Gastroesophageal sphincter (tissue), 4 donors: ENCODE data around the gene HDAC4. TPM values are rescaled to one million over a fixed set of nuclear protein-coding genes. Genes with fewer than 3 reads are reported as not detected.

Experiments
- ATAC-seq: fragments of 150-250 bp; one replicate; pipeline ENCODE4 v1.9.1; 2016; ENCODE audit warnings: mild to moderate bottlenecking, moderate library complexity
- H3K27ac ChIP-seq, 4 donors: fragments of 200-600 bp; sonication (generic) in 3 of 4; 1 replicate in 3 of 4; 2 replicates in 1 of 4; pipeline ENCODE4 v1.5.1; 2016 to 2019
- H3K27me3 ChIP-seq: fragments of 200-600 bp; sonication (generic); one replicate; pipeline ENCODE4 v1.5.1; 2019
- H3K36me3 ChIP-seq, 2 donors: fragments of 200-600 bp; sonication (generic); one replicate each; pipeline ENCODE4 v1.5.1; 2019; ENCODE audit warnings: control low read depth in 1 of 2
- H3K4me1 ChIP-seq, 3 donors: fragments of 200-600 bp; sonication (generic); 1 replicate in 2 of 3; 2 replicates in 1 of 3; pipeline ENCODE4 v1.5.1; 2016 to 2019; ENCODE audit warnings: control low read depth in 2 of 3
- H3K4me3 ChIP-seq, 2 donors: fragments of 200-600 bp; sonication (generic); one replicate each; pipeline ENCODE4 v1.5.1; 2019; ENCODE audit warnings: mild to moderate bottlenecking in 1 of 2, moderate library complexity in 1 of 2
- H3K9me3 ChIP-seq, 3 donors: fragments of 200-600 bp; sonication (generic); one replicate each; pipeline ENCODE4 v1.5.1; 2017 to 2019; ENCODE audit warnings: control low read depth in 2 of 3
- CTCF ChIP-seq, 4 experiments: fragments of 200-600 bp in 2 of 4; fragments of 450-650 bp in 2 of 4; sonication (generic) in 1 of 4; IDR thresholded peaks; one replicate each; pipeline ENCODE4 v1.5.1; 2017 to 2019; ENCODE audit warnings: antibody characterized with exemption in 4 of 4, mild to moderate bottlenecking in 2 of 4, moderate library complexity in 2 of 4
- EP300 ChIP-seq: sonication (generic); formaldehyde crosslinking; IDR thresholded peaks from one replicate; pipeline ENCODE4 v1.6.1; 2017; ENCODE audit warnings: antibody characterized with exemption, mild to moderate bottlenecking
- POLR2A ChIP-seq, 2 donors: fragments of 450-650 bp; IDR thresholded peaks; one replicate each; pipeline ENCODE4 v1.6.1; 2017; ENCODE audit warnings: antibody characterized with exemption in 2 of 2, mild to moderate bottlenecking in 2 of 2, moderate library complexity in 1 of 2
- POLR2AphosphoS5 ChIP-seq: sonication (generic); formaldehyde crosslinking; IDR thresholded peaks from one replicate; pipeline ENCODE4 v1.6.1; 2017; ENCODE audit warnings: antibody characterized with exemption
- WGBS, 2 donors: methylation state at CpG; one replicate each; pipeline ENCODE4 v1.1.5; 2018; ENCODE audit warnings: low coverage in 1 of 2; 5-methylcytosine and 5-hydroxymethylcytosine counted together
- total RNA-seq, 4 donors: library from RNA; depleted of rRNA; stranded (reverse); fragments of >200 nt; gene quantifications; one replicate each; pipeline ENCODE4 v1.1.0, GENCODE V29; 2016

HDAC4 gene
- total RNA-seq, 4 donors from 2014 or later = 41.3 to 104 (median 85.8) TPM

DNA sequence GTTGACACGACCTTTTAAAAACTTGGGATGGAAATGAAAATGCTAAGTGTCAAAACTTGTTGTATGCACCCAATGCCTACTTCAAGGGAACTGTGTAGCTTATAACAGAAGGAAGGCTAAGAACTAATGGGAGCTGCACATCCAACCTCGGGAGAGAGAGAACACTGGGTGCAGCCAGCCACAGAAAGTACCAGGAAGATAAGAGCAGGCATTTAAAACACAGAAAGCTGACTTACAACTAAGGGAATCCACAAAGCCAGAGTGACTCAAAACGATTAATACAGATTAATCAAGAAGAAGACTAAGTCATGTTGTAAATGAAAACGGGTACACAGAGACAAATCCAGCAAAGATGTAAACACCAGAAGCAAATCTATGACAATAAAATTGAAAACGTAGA, 113.4 kb downstream of the HDAC4 start:
- no peak overlapping the region for H3K4me3 ChIP-seq
- H3K36me3 ChIP-seq = no peaks in the 10 kb centered on the region
- peak overlapping the region in 3 of 4 donors; percentile 49 to 83 (median 77) for H3K27ac ChIP-seq
- no peaks in the 10 kb centered on the region for H3K9me3 ChIP-seq
- 31 to 43% methylated on average over 3 to 5 of the region's 5 CpGs for WGBS, 2 donors
- peaks cover 0 to 100% (median 48%) of the 10 kb centered on the region in 3 donors for H3K4me1 ChIP-seq
- H3K27me3 ChIP-seq = no peaks in the 10 kb centered on the region
- no peak for ATAC-seq
- TF ChIP-seq POLR2A (IDR thresholded peaks at IDR 0.05) (no peak), CTCF (IDR thresholded peaks at IDR 0.05) (no peak), POLR2AphosphoS5 (no peak), EP300 (no peak)

DNA sequence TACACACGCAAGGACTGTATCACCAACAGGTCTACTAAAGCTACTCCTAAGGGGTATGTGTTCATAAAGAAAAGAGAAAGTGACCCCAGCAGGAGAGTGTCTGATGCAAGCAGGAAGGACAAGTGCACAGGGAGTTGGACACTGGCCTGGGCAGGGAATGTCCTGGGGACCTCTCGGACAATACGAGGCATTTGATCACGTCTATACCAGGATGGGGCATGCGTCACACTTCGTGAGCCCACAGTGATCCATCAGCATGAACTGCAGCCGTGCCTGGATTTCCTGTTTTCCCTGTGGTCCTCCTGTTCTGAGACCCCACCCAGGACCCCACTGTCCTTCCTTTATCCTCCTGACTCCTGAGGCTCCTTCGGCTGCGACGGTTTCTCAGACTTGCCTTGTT, 113.9 kb downstream of the HDAC4 start:
- Histone ChIP-seq H3K9me3 (no peaks in the 10 kb centered on the region), H3K4me3 (no peak overlapping the region), H3K27me3 (no peaks in the 10 kb centered on the region), H3K27ac (peak overlapping the region in 3 of 4 donors; percentile 49 to 83 (median 77)), H3K4me1 (peaks cover 0 to 95% (median 48%) of the 10 kb centered on the region in 3 donors), H3K36me3 (no peaks in the 10 kb centered on the region)
- 82 to 94% methylated on average over 9 to 10 of the region's 10 CpGs for WGBS, 2 donors
- no peak for ATAC-seq
- TF ChIP-seq EP300 (no peak), POLR2A (IDR thresholded peaks at IDR 0.05) (no peak), POLR2AphosphoS5 (no peak), CTCF (IDR thresholded peaks at IDR 0.05) (no peak)

DNA sequence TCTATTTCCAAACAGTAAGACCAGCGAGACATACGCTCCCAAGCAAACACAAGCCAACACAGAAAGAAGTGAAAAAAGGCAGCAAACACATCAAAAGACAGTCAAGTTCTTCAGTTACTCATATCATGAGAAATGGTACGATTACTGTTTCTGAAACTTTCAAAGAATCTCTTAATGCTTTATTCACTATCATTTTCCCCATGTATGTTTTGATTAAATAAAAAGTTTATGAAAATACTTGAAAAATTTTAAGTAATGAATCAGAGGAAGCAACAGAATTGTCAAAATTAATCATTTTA, 114.9 kb downstream of the HDAC4 start:
- no peak for ATAC-seq
- Histone ChIP-seq H3K4me3 (no peak overlapping the region), H3K36me3 (no peaks in the 10 kb centered on the region), H3K4me1 (peaks cover 0 to 85% (median 39%) of the 10 kb centered on the region in 3 donors), H3K27ac (peak overlapping the region in 2 of 4 donors; percentile 56 to 72), H3K9me3 (no peaks in the 10 kb centered on the region), H3K27me3 (no peaks in the 10 kb centered on the region)
- WGBS, 2 donors = 64 to 79% methylated on average over 3 of the region's 3 CpGs
- TF ChIP-seq POLR2AphosphoS5 = no peak

DNA sequence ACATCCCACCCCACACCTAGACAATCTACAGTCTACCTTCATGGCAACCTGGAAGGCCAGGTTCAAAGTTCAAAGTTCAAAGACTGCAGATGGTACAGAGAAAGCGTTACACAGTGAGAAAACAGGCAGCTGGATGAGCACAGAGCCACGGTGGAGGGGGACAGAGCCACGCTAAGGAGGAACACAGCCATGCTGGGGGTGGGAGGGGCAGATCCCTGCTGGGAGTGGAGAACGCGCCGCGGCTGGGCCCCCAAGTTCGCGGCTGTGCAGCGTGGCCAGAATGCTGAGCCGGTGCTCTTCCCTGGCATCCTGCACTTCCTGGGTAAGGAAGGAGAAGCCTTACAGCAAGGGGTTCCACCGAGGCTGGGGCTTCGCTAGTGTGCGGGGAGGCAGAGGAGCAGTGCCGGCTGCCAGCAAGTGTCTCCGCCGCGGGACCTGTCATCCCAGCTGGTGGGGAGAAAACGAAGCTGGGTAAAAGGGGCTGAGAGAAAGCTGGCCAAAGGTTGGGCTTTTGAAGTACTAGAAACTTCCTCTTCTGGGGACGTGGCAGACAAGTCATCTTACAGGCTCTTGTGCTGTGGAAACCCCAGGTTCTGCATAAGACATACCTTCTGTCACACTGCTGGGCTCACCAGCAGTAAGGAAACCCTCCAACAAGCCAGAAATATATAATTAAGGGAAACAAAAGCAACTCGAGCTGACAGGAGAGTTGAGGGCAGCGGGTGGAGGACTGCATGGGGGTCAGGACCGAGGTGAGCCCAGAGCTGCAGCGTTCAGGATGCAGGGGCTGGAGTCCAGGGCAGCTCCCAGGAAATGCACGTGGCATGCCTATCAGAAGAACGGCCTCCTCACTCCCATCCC, 115.5 kb downstream of the HDAC4 start:
- peak overlapping the region in 3 of 4 donors; percentile 53 to 72 (median 56) for H3K27ac ChIP-seq
- WGBS, 2 donors = 34 to 38% methylated on average over 4 to 18 of the region's 26 CpGs
- no peaks in the 10 kb centered on the region for H3K27me3 ChIP-seq
- TF ChIP-seq POLR2AphosphoS5 (no peak), POLR2A (IDR thresholded peaks at IDR 0.05) (no peak), EP300 (no peak), CTCF (IDR thresholded peaks at IDR 0.05) (no peak)
- ATAC-seq = peak; percentile 44
- peaks cover 0 to 84% (median 33%) of the 10 kb centered on the region in 3 donors for H3K4me1 ChIP-seq
- H3K4me3 ChIP-seq = peak overlapping the region in 1 of 2 donors; percentile 11
- no peaks in the 10 kb centered on the region for H3K36me3 ChIP-seq
- no peaks in the 10 kb centered on the region for H3K9me3 ChIP-seq

DNA sequence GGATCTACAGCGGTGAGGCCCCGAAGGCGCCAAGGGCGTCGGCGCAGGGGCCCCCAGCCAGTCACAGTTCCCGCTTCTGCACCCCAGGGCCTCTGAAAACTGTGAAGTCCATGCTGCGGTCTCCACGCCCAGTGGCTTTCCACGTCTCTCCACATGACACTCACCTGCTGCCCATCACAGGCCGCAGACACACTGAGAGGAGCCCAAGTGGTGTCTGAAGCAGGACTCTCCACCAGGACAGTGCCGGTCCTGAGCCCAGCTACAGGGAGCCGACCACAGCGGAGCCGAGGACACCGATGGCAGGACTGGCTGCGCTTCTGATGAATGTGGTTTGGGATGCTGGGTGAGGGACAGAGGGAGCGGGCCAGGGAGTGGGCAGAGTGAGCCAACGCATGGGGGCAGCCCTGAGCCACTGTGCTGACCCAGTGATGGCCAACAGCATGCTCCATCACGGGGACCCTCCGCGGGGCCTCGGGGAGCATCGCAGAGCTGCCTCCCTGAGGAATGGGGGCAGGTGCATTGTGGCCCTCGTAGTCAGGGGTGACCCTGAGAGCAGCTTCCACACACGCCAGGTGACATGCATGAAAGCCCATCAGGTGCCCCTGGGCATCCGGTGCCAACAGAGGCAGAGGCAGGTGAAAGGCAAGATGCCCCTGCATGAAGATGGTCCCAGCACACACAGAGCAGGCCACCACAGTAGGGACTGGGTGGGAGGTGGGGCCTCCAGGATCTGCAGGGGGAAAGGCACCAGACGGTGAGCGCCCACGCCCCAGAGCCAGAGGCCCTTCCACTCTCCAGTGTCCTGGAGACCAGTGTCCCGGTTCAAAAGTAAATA, 116.6 kb downstream of the HDAC4 start:
- WGBS, 2 donors = 96% methylated on average over 5 of the region's 31 CpGs; no CpG with 5 or more reads in 1 of the 2 donors
- Histone ChIP-seq H3K9me3 (no peaks in the 10 kb centered on the region), H3K27ac (peak overlapping the region in 2 of 4 donors; percentile 6 to 56), H3K4me3 (no peak overlapping the region), H3K36me3 (no peaks in the 10 kb centered on the region), H3K4me1 (peaks cover 0 to 84% (median 39%) of the 10 kb centered on the region in 3 donors), H3K27me3 (no peaks in the 10 kb centered on the region)
- TF ChIP-seq EP300 (no peak), POLR2A (IDR thresholded peaks at IDR 0.05) (no peak), CTCF (IDR thresholded peaks at IDR 0.05) (peak in 1 of 4 experiments; percentile 32)
- no peak for ATAC-seq
